Measurements from ENCODE around the gene SCFD1. TPM values are rescaled to one million over a fixed set of nuclear protein-coding genes. Genes with fewer than 3 reads are reported as not detected.
"Not testable (repeated sequence)": the region's sequence is repeated elsewhere in the genome, so short reads cannot be mapped to it uniquely, and the experiment has no call there.

SCFD1 gene
- total RNA-seq, 1 donor from 2014 or later = 34.8 TPM

GRCh38 chr14:30630248-30630647 lies 8.1 kb downstream of the SCFD1 start:
- peaks cover 15% of the 10 kb centered on the region for H3K4me1 ChIP-seq
- TF ChIP-seq CTCF (IDR thresholded peaks at IDR 0.05; ENCODE audit: borderline replicate concordance) = no peak
- DNase-seq = no peak
- no peak overlapping the region for H3K27ac ChIP-seq (replicated peaks)
- no peak overlapping the region for H3K4me3 ChIP-seq
- H3K36me3 ChIP-seq = peaks cover 43% of the 10 kb centered on the region
- H3K9me3 ChIP-seq (replicated peaks) = no peaks in the 10 kb centered on the region
- intact Hi-C loops (cut with micrococcal nuclease) = no loop called here
- H3K27me3 ChIP-seq (ENCODE audit: low read depth) = no peaks in the 10 kb centered on the region

- no peaks in the 10 kb centered on the region for H3K9me3 ChIP-seq (replicated peaks)
- no peaks in the 10 kb centered on the region for H3K4me1 ChIP-seq
- H3K27me3 ChIP-seq (ENCODE audit: low read depth) = no peaks in the 10 kb centered on the region
- H3K36me3 ChIP-seq = peaks cover 54% of the 10 kb centered on the region
- H3K27ac ChIP-seq (replicated peaks) = no peak overlapping the region
- no peak for TF ChIP-seq CTCF (IDR thresholded peaks at IDR 0.05; ENCODE audit: borderline replicate concordance)
- H3K4me3 ChIP-seq = no peak overlapping the region
- no peak for DNase-seq
- intact Hi-C loops (cut with micrococcal nuclease) = no loop called here
Observed at GRCh38 chr14:30632730-30633129, 10.6 kb downstream of the SCFD1 start.

- intact Hi-C loops (cut with micrococcal nuclease) = no loop called here
- H3K9me3 ChIP-seq (replicated peaks) = no peaks in the 10 kb centered on the region
- no peaks in the 10 kb centered on the region for H3K4me1 ChIP-seq
- no peaks in the 10 kb centered on the region for H3K27me3 ChIP-seq (ENCODE audit: low read depth)
- TF ChIP-seq CTCF (IDR thresholded peaks at IDR 0.05; ENCODE audit: borderline replicate concordance) = no peak
- peaks cover 79% of the 10 kb centered on the region for H3K36me3 ChIP-seq
- no peak overlapping the region for H3K4me3 ChIP-seq
- no peak overlapping the region for H3K27ac ChIP-seq (replicated peaks)
- no peak for DNase-seq
Observed at GRCh38 chr14:30638926-30639325, 16.8 kb downstream of the SCFD1 start.

GRCh38 chr14:30641207-30641606 lies 19.1 kb downstream of the SCFD1 start:
- intact Hi-C loops (cut with micrococcal nuclease) = no loop called here
- peaks cover 20% of the 10 kb centered on the region for H3K9me3 ChIP-seq (replicated peaks)
- no peak for TF ChIP-seq CTCF (IDR thresholded peaks at IDR 0.05; ENCODE audit: borderline replicate concordance)
- H3K27ac ChIP-seq (replicated peaks) = no peak overlapping the region
- H3K27me3 ChIP-seq (ENCODE audit: low read depth) = no peaks in the 10 kb centered on the region
- peaks cover 83% of the 10 kb centered on the region for H3K36me3 ChIP-seq
- no peaks in the 10 kb centered on the region for H3K4me1 ChIP-seq
- no peak overlapping the region for H3K4me3 ChIP-seq
- DNase-seq = no peak

- Histone ChIP-seq H3K9me3 (replicated peaks) (peaks cover 20% of the 10 kb centered on the region), H3K36me3 (peaks cover 63% of the 10 kb centered on the region)
- H3K27me3 ChIP-seq (ENCODE audit: low read depth); H3K4me1 ChIP-seq; intact Hi-C loops (cut with micrococcal nuclease); H3K27ac ChIP-seq (replicated peaks); DNase-seq; H3K4me3 ChIP-seq: not testable (repeated sequence)
Observed at GRCh38 chr14:30644462-30644861, 22.3 kb downstream of the SCFD1 start.

- intact Hi-C loops (cut with micrococcal nuclease) = no loop called here
Observed at GRCh38 chr14:30645600-30645999, 23.5 kb downstream of the SCFD1 start.

More at GRCh38 chr14:30645600-30645999, 23.5 kb downstream of the SCFD1 start:
- DNase-seq = no peak
- TF ChIP-seq CTCF (IDR thresholded peaks at IDR 0.05; ENCODE audit: borderline replicate concordance) = no peak
- no peaks in the 10 kb centered on the region for H3K4me1 ChIP-seq
- no peak overlapping the region for H3K4me3 ChIP-seq
- peaks cover 65% of the 10 kb centered on the region for H3K36me3 ChIP-seq
- H3K9me3 ChIP-seq (replicated peaks) = peaks cover 20% of the 10 kb centered on the region
- H3K27me3 ChIP-seq (ENCODE audit: low read depth) = no peaks in the 10 kb centered on the region
- no peak overlapping the region for H3K27ac ChIP-seq (replicated peaks)
